Suprapubic skin (tissue), 4 donors: ENCODE measurements around the gene PRICKLE2. TPM values are rescaled to one million over a fixed set of nuclear protein-coding genes. Genes with fewer than 3 reads are reported as not detected.
A peak's percentile ranks its signal among the peaks of the same experiment; 100 is the strongest.

Source experiments
- DNase-seq, 2 donors: peaks; one replicate each; pipeline ENCODE4 v3.0.0-alpha.2; 2019; ENCODE audit warnings: low spot score in 2 of 2
- H3K27ac ChIP-seq: fragments of 200-600 bp; sonication (generic); one replicate; pipeline ENCODE4 v1.5.1; 2019
- H3K27me3 ChIP-seq: fragments of 200-600 bp; sonication (generic); one replicate; pipeline ENCODE4 v1.5.1; 2019
- H3K36me3 ChIP-seq: fragments of 200-600 bp; sonication (generic); one replicate; pipeline ENCODE4 v1.5.1; 2019
- H3K4me1 ChIP-seq: fragments of 200-600 bp; sonication (generic); one replicate; pipeline ENCODE4 v1.5.1; 2019
- H3K4me3 ChIP-seq: fragments of 200-600 bp; sonication (generic); one replicate; pipeline ENCODE4 v1.5.1; 2019; ENCODE audit warnings: mild to moderate bottlenecking
- H3K9me3 ChIP-seq: fragments of 200-600 bp; sonication (generic); one replicate; pipeline ENCODE4 v1.5.1; 2019
- EP300 ChIP-seq: sonication (generic); formaldehyde crosslinking; IDR thresholded peaks from one replicate; pipeline ENCODE4 v1.6.1; 2017; ENCODE audit warnings: antibody characterized with exemption
- POLR2A ChIP-seq, 2 donors: fragments of 450-650 bp; IDR thresholded peaks; one replicate each; pipeline ENCODE4 v1.6.1; 2017; ENCODE audit warnings: antibody characterized with exemption in 2 of 2, mild to moderate bottlenecking in 2 of 2, moderate library complexity in 2 of 2
- POLR2AphosphoS5 ChIP-seq, 3 donors: sonication (generic); formaldehyde crosslinking; IDR thresholded peaks; one replicate each; pipeline ENCODE4 v1.6.1; 2017; ENCODE audit warnings: antibody characterized with exemption in 3 of 3
- WGBS: methylation state at CpG from one replicate; pipeline ENCODE4 v1.1.5; 2018; 5-methylcytosine and 5-hydroxymethylcytosine counted together
- total RNA-seq, 4 donors: library from RNA; depleted of rRNA; stranded (reverse); fragments of >200 nt; gene quantifications; one replicate each; pipeline ENCODE4 v1.1.0, GENCODE V29; 2016
- TF ChIP-seq, protein P1 (sequence below), 2 donors: fragments of 200-600 bp in 1 of 2; fragments of 450-650 bp in 1 of 2; sonication (generic) in 1 of 2; IDR thresholded peaks; one replicate each; pipeline ENCODE4 v1.5.1; 2016 to 2019; ENCODE audit warnings: antibody characterized with exemption in 2 of 2, mild to moderate bottlenecking in 1 of 2, moderate library complexity in 1 of 2

PRICKLE2 gene
- total RNA-seq, 4 donors from 2014 or later, result 6.7 to 14.5 (median 11.9) TPM

DNA sequence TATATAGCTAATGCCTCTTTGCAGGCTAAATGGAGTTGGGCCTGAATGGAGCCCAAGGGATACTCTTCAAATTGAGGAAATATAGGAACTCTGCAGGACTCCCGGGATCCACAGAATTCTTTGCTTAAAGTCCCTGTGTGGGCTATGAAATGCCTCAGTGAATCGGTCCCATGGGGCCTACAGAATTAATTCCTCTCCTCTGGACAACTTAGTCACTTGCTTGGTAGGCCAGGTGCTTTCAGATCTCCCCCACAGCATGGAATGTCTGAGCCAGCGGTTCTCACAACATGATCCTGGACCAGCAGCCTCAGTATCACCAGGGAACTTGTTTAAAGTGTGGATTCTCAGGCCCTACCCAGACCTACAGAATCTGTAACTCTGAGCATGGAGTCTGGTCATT, 15.1 kb upstream of the PRICKLE2 start:
- WGBS, result 83% methylated on average over 3 of the region's 3 CpGs
- TF ChIP-seq, protein P1, sequence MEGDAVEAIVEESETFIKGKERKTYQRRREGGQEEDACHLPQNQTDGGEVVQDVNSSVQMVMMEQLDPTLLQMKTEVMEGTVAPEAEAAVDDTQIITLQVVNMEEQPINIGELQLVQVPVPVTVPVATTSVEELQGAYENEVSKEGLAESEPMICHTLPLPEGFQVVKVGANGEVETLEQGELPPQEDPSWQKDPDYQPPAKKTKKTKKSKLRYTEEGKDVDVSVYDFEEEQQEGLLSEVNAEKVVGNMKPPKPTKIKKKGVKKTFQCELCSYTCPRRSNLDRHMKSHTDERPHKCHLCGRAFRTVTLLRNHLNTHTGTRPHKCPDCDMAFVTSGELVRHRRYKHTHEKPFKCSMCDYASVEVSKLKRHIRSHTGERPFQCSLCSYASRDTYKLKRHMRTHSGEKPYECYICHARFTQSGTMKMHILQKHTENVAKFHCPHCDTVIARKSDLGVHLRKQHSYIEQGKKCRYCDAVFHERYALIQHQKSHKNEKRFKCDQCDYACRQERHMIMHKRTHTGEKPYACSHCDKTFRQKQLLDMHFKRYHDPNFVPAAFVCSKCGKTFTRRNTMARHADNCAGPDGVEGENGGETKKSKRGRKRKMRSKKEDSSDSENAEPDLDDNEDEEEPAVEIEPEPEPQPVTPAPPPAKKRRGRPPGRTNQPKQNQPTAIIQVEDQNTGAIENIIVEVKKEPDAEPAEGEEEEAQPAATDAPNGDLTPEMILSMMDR (IDR thresholded peaks at IDR 0.05), result no peak
- TF ChIP-seq EP300, result no peak
- no peak overlapping the region for H3K27ac ChIP-seq
- H3K27me3 ChIP-seq, result no peaks in the 10 kb centered on the region
- H3K9me3 ChIP-seq, result no peaks in the 10 kb centered on the region
- no peaks in the 10 kb centered on the region for H3K36me3 ChIP-seq
- no peak overlapping the region for H3K4me3 ChIP-seq
- no peak for DNase-seq
- peaks cover 11% of the 10 kb centered on the region for H3K4me1 ChIP-seq

DNA sequence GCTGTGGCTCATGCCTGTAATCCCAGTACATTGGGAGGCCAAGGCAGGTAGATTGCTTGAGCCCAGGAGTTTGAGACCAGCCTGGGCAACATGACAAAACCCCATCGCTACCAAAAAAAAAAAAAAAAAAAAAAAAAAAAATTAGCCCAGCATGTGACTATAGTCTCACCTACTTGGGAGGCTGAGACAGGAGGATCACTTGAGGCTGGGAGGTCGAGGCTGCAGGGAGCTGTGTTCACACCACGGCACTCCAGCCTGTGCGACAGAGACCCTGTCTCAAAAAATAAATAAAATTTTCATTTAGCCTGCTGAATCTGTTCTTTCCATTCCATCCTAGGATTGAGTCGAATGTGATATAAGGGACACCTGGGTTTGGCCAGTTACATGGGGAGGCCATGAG, 14.6 kb upstream of the PRICKLE2 start:
- 92% methylated on average over 5 of the region's 5 CpGs for WGBS
- Histone ChIP-seq H3K27ac (no peak overlapping the region), H3K36me3 (no peaks in the 10 kb centered on the region), H3K9me3 (no peaks in the 10 kb centered on the region), H3K4me3 (no peak overlapping the region), H3K4me1 (peaks cover 11% of the 10 kb centered on the region), H3K27me3 (no peaks in the 10 kb centered on the region)
- TF ChIP-seq, protein P1 (IDR thresholded peaks at IDR 0.05), result no peak
- TF ChIP-seq POLR2AphosphoS5 (IDR thresholded peaks at IDR 0.05) (no peak), POLR2A (IDR thresholded peaks at IDR 0.05) (no peak), EP300 (no peak)
- no peak for DNase-seq

DNA sequence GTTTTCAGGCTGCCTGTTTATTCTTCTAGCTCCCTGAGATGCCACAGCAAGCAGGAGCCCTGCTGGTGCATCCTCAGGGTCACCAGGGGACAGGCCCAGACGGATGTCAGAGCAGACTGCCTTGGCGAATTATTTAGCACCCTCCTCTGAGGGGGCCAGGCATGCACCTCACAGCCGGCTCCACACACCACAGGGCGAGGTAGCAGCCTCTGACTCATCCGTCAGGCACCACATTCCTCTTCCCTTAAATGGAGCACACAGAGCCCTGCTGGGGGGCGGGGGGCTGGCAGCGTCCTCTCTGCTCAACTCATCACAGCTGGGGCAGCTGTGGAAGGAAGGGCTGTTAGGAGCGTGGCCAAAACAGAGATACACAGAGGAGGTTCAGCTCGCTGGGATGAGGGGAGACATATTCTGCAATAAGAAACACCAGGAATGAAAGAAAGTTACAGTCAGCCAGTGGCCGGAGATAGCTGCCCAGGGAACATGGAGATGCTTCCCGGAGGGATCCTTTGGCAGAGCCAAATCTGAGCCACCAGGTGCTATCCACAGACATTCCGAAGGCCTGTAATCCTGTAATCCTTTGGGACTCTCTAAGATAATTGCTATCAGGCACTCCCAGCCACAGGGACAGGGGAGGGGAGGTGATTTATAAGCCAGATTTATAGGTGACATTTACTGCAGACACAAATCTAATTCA, 13.9 kb upstream of the PRICKLE2 start:
- Histone ChIP-seq H3K27ac (peak overlapping the region; percentile 2), H3K4me3 (no peak overlapping the region), H3K9me3 (no peaks in the 10 kb centered on the region), H3K27me3 (no peaks in the 10 kb centered on the region), H3K4me1 (peaks cover 11% of the 10 kb centered on the region), H3K36me3 (no peaks in the 10 kb centered on the region)
- WGBS, result 43% methylated on average over 6 of the region's 12 CpGs
- TF ChIP-seq POLR2A (IDR thresholded peaks at IDR 0.05) (no peak), EP300 (no peak)
- DNase-seq, result peak in 1 of 2 donors; percentile 81

DNA sequence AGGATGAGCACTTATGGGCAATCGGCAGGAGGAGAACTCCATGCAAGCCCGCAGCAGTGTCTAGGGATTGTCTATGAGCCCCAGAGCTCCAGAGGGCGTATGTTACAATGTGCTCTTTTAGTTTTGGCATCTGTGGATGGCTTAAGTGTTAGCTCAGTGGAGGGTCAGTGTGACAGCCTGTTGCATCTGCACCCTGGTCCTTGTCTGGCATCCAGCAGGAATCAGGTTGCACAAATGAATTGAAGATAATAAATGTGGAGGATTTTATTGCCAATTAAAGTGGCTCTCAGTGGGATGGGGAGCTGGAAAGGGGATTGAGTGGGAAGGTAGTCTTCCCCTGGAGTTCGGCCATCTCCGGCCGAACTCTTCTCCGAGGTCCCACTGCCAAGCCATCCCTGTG, 11.8 kb upstream of the PRICKLE2 start:
- H3K36me3 ChIP-seq, result no peaks in the 10 kb centered on the region
- H3K9me3 ChIP-seq, result no peaks in the 10 kb centered on the region
- H3K4me3 ChIP-seq, result no peak overlapping the region
- WGBS, result 100% methylated on average over 7 of the region's 7 CpGs
- H3K4me1 ChIP-seq, result peaks cover 11% of the 10 kb centered on the region
- H3K27ac ChIP-seq, result no peak overlapping the region
- TF ChIP-seq EP300, result no peak
- no peak for TF ChIP-seq POLR2A (IDR thresholded peaks at IDR 0.05)
- no peak for TF ChIP-seq POLR2AphosphoS5 (IDR thresholded peaks at IDR 0.05)
- TF ChIP-seq, protein P1 (IDR thresholded peaks at IDR 0.05), result no peak
- H3K27me3 ChIP-seq, result no peaks in the 10 kb centered on the region
- no peak for DNase-seq

DNA sequence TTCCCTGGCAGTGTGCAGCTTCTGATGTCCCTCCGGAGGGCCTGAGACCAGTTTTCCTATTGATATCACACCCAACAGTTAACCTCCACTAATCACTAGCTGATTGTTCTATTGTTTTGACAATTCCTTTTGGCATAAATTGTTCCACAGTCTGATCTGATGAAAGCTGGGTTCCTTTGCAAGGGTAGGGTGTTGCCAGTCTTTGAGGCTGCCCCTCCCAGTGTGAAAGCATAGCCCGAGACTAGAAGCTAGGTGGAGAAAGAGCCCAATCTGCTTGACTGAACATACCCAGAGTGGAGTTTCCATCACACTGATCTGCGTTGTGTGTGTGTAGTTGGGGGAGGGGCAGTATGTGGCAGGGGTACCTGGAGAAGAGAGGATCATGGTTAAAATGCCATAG, 10.3 kb upstream of the PRICKLE2 start:
- TF ChIP-seq EP300 (no peak), POLR2AphosphoS5 (IDR thresholded peaks at IDR 0.05) (no peak), POLR2A (IDR thresholded peaks at IDR 0.05) (no peak)
- TF ChIP-seq, protein P1 (IDR thresholded peaks at IDR 0.05), result no peak
- Histone ChIP-seq H3K9me3 (no peaks in the 10 kb centered on the region), H3K27ac (no peak overlapping the region), H3K4me3 (no peak overlapping the region), H3K36me3 (no peaks in the 10 kb centered on the region), H3K27me3 (no peaks in the 10 kb centered on the region), H3K4me1 (peaks cover 11% of the 10 kb centered on the region)
- no peak for DNase-seq
- WGBS, result 72% methylated on average over 3 of the region's 3 CpGs

DNA sequence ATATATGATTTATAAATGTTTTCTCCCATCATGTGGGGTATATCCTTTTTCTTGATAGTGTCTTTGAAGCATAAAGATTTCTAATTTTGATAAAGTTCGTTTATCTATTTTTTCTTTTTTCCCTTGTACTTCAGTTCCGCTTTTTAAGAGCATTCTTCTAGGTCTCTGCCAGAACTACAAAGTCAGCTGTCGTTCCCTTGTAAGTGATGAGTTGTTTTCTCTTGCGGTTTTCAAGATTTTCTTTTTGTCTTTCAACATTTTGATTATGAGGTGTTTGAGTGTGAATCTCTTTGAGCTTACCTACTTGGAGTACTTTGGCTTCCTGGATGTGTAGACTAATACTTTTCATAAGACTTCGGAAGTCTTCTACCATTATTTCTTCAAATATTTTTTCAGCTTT, 9.3 kb upstream of the PRICKLE2 start:
- Histone ChIP-seq H3K4me1 (peaks cover 11% of the 10 kb centered on the region), H3K36me3 (no peaks in the 10 kb centered on the region), H3K27ac (no peak overlapping the region), H3K4me3 (no peak overlapping the region), H3K27me3 (no peaks in the 10 kb centered on the region), H3K9me3 (no peaks in the 10 kb centered on the region)
- DNase-seq, result no peak
- 92% methylated on average over 5 of the region's 5 CpGs for WGBS
- no peak for TF ChIP-seq EP300
- TF ChIP-seq POLR2AphosphoS5 (IDR thresholded peaks at IDR 0.05), result no peak
- TF ChIP-seq, protein P1 (IDR thresholded peaks at IDR 0.05), result no peak
- TF ChIP-seq POLR2A (IDR thresholded peaks at IDR 0.05), result no peak
